ENCODE data around the gene KCNH5.

- no peak for TF ChIP-seq CTCF (IDR thresholded peaks at IDR 0.05)
- no peak for TF ChIP-seq POLR2A (IDR thresholded peaks at IDR 0.05)
Observed at GRCh38 chr14:62994096-62994495, 51.2 kb downstream of the KCNH5 start.
